ENCODE data around the gene APOL1.

- TF ChIP-seq, protein P1, sequence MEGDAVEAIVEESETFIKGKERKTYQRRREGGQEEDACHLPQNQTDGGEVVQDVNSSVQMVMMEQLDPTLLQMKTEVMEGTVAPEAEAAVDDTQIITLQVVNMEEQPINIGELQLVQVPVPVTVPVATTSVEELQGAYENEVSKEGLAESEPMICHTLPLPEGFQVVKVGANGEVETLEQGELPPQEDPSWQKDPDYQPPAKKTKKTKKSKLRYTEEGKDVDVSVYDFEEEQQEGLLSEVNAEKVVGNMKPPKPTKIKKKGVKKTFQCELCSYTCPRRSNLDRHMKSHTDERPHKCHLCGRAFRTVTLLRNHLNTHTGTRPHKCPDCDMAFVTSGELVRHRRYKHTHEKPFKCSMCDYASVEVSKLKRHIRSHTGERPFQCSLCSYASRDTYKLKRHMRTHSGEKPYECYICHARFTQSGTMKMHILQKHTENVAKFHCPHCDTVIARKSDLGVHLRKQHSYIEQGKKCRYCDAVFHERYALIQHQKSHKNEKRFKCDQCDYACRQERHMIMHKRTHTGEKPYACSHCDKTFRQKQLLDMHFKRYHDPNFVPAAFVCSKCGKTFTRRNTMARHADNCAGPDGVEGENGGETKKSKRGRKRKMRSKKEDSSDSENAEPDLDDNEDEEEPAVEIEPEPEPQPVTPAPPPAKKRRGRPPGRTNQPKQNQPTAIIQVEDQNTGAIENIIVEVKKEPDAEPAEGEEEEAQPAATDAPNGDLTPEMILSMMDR (conservative IDR thresholded peaks at IDR 0.05), result no peak
- TF ChIP-seq ZFX (IDR thresholded peaks at IDR 0.05), result no peak
These were observed 51.5 kb downstream of the APOL1 start for GRCh38 chr22:36304429-36304828.
